Endothelial cell (in vitro differentiated cells): Measurements from ENCODE around the gene CDC20B. TPM values are rescaled to one million over a fixed set of nuclear protein-coding genes. Genes with fewer than 3 reads are reported as not detected.

Source experiments
- DNase-seq: peaks from one replicate; pipeline ENCODE4 v3.0.0; 2021; ENCODE audit warnings: low spot score
- H3K27ac Mint-ChIP-seq: one replicate; pipeline ENCODE4 v1.8.0; 2021; ENCODE audit warnings: mixed read lengths, inconsistent platforms; ENCODE audit not compliant: unreplicated experiment
- H3K27me3 Mint-ChIP-seq: one replicate; pipeline ENCODE4 v1.8.0; 2021; ENCODE audit warnings: mild to moderate bottlenecking, moderate library complexity, mixed read lengths, inconsistent platforms; ENCODE audit not compliant: unreplicated experiment
- H3K36me3 Mint-ChIP-seq: one replicate; pipeline ENCODE4 v1.8.0; 2021; ENCODE audit warnings: mild to moderate bottlenecking, low read depth, mixed read lengths, inconsistent platforms; ENCODE audit not compliant: unreplicated experiment
- H3K4me1 Mint-ChIP-seq: one replicate; pipeline ENCODE4 v1.8.0; 2021; ENCODE audit warnings: mild to moderate bottlenecking, mixed read lengths, inconsistent platforms; ENCODE audit not compliant: unreplicated experiment
- H3K4me3 Mint-ChIP-seq: one replicate; pipeline ENCODE4 v1.8.0; 2021; ENCODE audit warnings: mild to moderate bottlenecking, mixed read lengths, inconsistent platforms; ENCODE audit not compliant: unreplicated experiment
- H3K9me3 Mint-ChIP-seq: one replicate; pipeline ENCODE4 v1.8.0; 2021; ENCODE audit warnings: mixed read lengths, inconsistent platforms; ENCODE audit not compliant: unreplicated experiment
- total RNA-seq: library from RNA; stranded (reverse); fragmentation: NEBNext Ultra II Directional; extraction: Animal tissue kit (Norgen Biotek cat#: 25700); gene quantifications from one replicate; pipeline ENCODE4 v1.2.1, GENCODE V29; 2021; ENCODE audit not compliant: unreplicated experiment
- TF ChIP-seq, protein P1 (sequence below): fragments of 200-600 bp; sonication (generic); IDR thresholded peaks from one replicate; pipeline ENCODE4 v1.5.0; 2021; ENCODE audit warnings: antibody characterized with exemption; ENCODE audit not compliant: unreplicated experiment

CDC20B gene
- total RNA-seq, 1 donor from 2014 or later: not detected

DNA sequence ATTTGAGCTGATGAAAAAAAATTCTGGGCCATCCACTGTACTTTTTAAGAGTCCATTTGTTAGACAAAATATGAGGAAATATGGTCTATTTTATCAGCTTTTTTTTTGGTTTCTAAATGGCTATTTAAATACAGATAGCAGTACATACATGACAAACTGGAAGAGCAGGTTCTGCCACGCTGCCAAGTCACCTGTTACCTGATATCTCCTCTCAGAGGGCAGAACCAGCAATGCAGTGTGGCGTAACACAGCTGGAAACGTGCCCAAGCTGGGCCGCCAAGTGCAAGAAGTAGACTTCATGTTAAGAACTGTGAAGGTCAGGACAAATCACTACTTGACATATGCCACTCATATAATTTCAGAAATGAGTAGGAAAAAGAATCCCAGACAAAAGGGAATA lies 46.0 kb upstream of the CDC20B start:
- DNase-seq: no peak
- H3K27ac Mint-ChIP-seq: no peak overlapping the region
- H3K27me3 Mint-ChIP-seq: peaks cover 12% of the 10 kb centered on the region
- H3K36me3 Mint-ChIP-seq: no peaks in the 10 kb centered on the region
- peaks cover 16% of the 10 kb centered on the region for H3K4me1 Mint-ChIP-seq
- H3K4me3 Mint-ChIP-seq: no peak overlapping the region
- TF ChIP-seq, protein P1, sequence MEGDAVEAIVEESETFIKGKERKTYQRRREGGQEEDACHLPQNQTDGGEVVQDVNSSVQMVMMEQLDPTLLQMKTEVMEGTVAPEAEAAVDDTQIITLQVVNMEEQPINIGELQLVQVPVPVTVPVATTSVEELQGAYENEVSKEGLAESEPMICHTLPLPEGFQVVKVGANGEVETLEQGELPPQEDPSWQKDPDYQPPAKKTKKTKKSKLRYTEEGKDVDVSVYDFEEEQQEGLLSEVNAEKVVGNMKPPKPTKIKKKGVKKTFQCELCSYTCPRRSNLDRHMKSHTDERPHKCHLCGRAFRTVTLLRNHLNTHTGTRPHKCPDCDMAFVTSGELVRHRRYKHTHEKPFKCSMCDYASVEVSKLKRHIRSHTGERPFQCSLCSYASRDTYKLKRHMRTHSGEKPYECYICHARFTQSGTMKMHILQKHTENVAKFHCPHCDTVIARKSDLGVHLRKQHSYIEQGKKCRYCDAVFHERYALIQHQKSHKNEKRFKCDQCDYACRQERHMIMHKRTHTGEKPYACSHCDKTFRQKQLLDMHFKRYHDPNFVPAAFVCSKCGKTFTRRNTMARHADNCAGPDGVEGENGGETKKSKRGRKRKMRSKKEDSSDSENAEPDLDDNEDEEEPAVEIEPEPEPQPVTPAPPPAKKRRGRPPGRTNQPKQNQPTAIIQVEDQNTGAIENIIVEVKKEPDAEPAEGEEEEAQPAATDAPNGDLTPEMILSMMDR: no peak
- no peaks in the 10 kb centered on the region for H3K9me3 Mint-ChIP-seq

DNA sequence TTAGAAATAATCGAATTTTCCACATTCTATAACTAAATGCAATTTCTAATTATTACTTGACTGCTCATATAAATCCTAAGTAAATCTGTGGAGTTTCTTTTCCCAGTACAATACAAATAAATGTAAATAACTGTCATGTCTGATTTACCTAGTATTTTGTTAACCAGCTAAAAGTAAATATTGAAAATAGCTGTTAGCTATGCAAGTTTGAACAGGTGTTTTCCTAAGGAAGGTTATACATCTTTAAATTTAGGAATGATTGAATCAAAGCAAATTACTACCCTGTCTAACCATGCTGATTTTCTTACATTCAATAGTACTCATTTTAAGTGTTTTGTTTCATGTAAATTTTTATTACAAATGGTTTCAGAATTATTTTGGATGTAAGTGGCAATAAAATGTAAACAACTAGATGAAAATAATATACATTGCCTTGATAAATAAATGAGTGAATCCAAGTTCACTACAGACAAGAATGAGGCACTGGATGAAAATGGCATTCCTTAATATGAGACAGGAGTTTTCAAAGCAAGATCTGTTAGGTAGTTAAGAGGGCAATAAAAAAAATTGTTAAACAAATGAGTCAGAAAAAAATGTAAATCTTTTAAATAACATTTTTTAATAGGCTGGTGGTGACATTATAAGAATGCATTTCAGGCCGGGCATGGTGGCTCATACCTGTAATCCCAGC lies 38.4 kb upstream of the CDC20B start:
- no peak for DNase-seq
- Mint-ChIP-seq H3K9me3 (no peaks in the 10 kb centered on the region), H3K4me1 (no peaks in the 10 kb centered on the region), H3K27me3 (no peaks in the 10 kb centered on the region), H3K36me3 (no peaks in the 10 kb centered on the region), H3K4me3 (no peak overlapping the region), H3K27ac (no peak overlapping the region)
- TF ChIP-seq, protein P1: no peak

DNA sequence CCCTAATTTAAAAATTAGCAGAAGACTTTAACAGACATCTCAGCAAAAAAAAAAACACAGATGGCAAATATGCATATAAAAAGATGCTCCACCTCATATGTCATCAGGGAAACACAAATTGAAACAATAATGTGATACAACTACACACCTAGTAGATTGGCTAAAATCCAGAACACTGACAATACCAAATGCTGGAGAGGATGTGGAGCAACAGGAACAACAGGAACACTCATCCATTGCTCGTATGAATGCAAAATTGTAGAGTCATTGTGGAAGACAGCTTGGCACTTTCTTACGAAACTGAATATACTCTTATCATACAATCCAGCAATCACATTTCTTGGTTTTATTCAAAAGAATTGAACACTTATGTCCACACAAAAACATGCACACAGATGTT lies 32.0 kb upstream of the CDC20B start:
- no peak for DNase-seq
- TF ChIP-seq, protein P1: no peak
- H3K4me1 Mint-ChIP-seq: no peaks in the 10 kb centered on the region
- no peaks in the 10 kb centered on the region for H3K36me3 Mint-ChIP-seq
- no peaks in the 10 kb centered on the region for H3K9me3 Mint-ChIP-seq
- no peak overlapping the region for H3K4me3 Mint-ChIP-seq
- peaks cover 1% of the 10 kb centered on the region for H3K27me3 Mint-ChIP-seq
- no peak overlapping the region for H3K27ac Mint-ChIP-seq

DNA sequence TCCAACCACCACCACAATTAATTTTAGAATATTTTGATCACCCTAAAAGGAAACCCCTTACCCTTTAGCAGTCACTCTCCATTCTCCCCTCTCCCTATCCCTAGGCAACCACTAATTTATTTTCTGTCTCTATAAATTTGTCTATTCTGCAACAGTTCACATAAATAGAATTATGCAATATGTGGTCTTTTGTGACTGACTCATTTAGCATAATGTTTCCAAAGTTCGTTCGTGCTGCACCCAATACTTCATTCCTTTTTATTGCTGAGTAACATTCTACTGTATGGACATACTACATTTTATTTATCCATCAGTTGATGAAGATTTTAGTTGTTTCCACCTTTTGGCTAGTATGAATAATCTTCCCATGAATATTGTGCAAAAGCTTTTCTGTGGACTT lies 18.2 kb upstream of the CDC20B start:
- DNase-seq: no peak
- H3K4me1 Mint-ChIP-seq: no peaks in the 10 kb centered on the region
- no peak overlapping the region for H3K4me3 Mint-ChIP-seq
- no peaks in the 10 kb centered on the region for H3K9me3 Mint-ChIP-seq
- no peaks in the 10 kb centered on the region for H3K36me3 Mint-ChIP-seq
- H3K27ac Mint-ChIP-seq: no peak overlapping the region
- TF ChIP-seq, protein P1: no peak
- no peaks in the 10 kb centered on the region for H3K27me3 Mint-ChIP-seq

DNA sequence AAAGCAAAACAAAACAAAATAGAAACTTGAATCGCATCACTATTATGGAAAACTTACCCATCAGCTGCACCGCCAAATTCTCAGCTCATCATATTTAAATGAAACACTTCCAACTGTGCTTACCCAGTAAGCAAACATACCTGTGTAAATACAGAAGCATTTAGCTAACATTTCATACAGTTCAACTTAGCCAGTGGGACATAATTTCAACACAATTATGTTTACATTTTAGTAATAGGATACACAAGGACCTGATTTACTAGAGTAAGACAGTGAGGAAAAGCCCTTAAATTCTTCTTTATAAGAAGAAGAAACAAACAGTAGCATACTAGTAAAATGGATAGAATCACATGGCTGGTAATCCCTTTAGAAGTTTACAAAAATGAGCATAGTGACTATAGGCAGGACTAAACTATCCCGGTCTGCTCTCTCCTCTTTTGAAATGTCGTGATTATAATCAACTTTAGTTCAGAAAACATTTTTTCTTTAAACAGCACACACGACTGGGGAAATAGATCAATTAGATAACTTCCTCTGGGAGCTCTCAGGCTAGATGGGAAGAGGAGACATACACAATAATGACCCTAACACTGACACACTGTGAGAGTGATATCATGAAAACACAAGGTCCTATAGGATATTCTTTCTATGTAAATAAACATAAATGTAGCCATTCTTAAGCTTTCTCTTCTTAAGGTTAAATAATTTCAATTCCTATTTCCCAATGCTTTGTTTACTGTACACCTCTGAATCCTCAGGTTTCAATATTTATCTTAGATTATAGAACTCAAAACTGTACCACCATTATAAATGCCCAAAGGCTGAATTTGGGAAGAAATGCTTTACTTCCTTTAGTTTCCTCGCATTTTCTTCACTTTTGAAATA lies 15.9 kb upstream of the CDC20B start:
- Mint-ChIP-seq H3K27ac (no peak overlapping the region), H3K4me3 (no peak overlapping the region), H3K4me1 (no peaks in the 10 kb centered on the region), H3K36me3 (no peaks in the 10 kb centered on the region), H3K9me3 (no peaks in the 10 kb centered on the region), H3K27me3 (no peaks in the 10 kb centered on the region)
- DNase-seq: no peak
- TF ChIP-seq, protein P1: no peak
